K562 (cell line): ENCODE data around the gene NLRP12. TPM values are rescaled to one million over a fixed set of nuclear protein-coding genes. Genes with fewer than 3 reads are reported as not detected.
"Not testable (repeated sequence)": the region's sequence is repeated elsewhere in the genome, so short reads cannot be mapped to it uniquely, and the experiment has no call there.

Source experiments
- ATAC-seq: fragments of 200-7000 bp; cut with Tn5 transposase; 3 replicates; pipeline ENCODE4 v1.9.1; 2020; ENCODE audit warnings: moderate library complexity
- BruUV-seq: library from RNA; stranded (reverse); fragments of 400-500 nt; replicated peaks from 2 replicates; lab custom pipeline; 2021; lab: Mats Ljungman, UMichigan
- CTCF ChIA-PET: fragments of 300-600 bp; formaldehyde crosslinking; extraction: SDS; loops from one replicate; lab custom pipeline; 2021; ENCODE audit warnings: low intra/inter-chr PET ratio; lab: Yijun Ruan, JAX
- POLR2A ChIA-PET: fragments of 300-600, 350-650 bp; sonication (Branson Sonifier 250); formaldehyde crosslinking; extraction: SDS; loops from one replicate; lab custom pipeline; 2021; ENCODE audit warnings: antibody characterized with exemption, inconsistent platforms; lab: Yijun Ruan, JAX
- DNase-seq, 4 experiments: peaks; one replicate each; pipeline versions ENCODE4 v3.0.0 to v3.0.0-alpha.2; 2011 to 2018; ENCODE audit warnings: low spot score in 3 of 4, mixed read lengths in 3 of 4; ENCODE audit errors: extremely low read depth in 1 of 4
- FAIRE-seq: peaks from 2 replicates; lab custom pipeline; 2011; peaks lifted over from hg19 to GRCh38; lab: Jason Lieb, UNC
- H2AFZ ChIP-seq: 2 replicates; pipeline ENCODE4 v1.6.0; 2011; ENCODE audit warnings: low read depth, low read length, control low read depth, inconsistent platforms
- H3K27ac ChIP-seq: fragments of 200-600 bp; 3 replicates; pipeline ENCODE4 v1.8.0; 2011; ENCODE audit warnings: low read depth, mild to moderate bottlenecking, control low read depth, inconsistent platforms, low read length, moderate library complexity, mixed read lengths; ENCODE audit errors: extremely low read depth
- H3K27me3 ChIP-seq, 2 experiments: fragments of 300-600 bp in 1 of 2; 2 replicates in 1 of 2; 3 replicates in 1 of 2; pipeline versions ENCODE4 v1.6.0 to v1.8.0; 2011; ENCODE audit warnings: inconsistent platforms in 2 of 2, low read length in 2 of 2, mild to moderate bottlenecking in 1 of 2, mixed read lengths in 1 of 2, moderate library complexity in 1 of 2; ENCODE audit not compliant: control insufficient read depth in 2 of 2, insufficient read depth in 2 of 2
- H3K36me3 ChIP-seq: fragments of 300-600 bp; 3 replicates; pipeline ENCODE4 v1.8.0; 2011; ENCODE audit warnings: mild to moderate bottlenecking, low read length, inconsistent platforms; ENCODE audit not compliant: control insufficient read depth, insufficient read depth
- H3K4me1 ChIP-seq, 2 experiments: fragments of 200-600 bp in 1 of 2; replicated peaks in 1 of 2; 2 replicates in 1 of 2; 3 replicates in 1 of 2; pipeline versions ENCODE4 v1.5.1 to v1.8.0; 2011; ENCODE audit warnings: inconsistent platforms in 2 of 2, low read length in 2 of 2, mild to moderate bottlenecking in 1 of 2, mixed read lengths in 1 of 2, moderate library complexity in 1 of 2; ENCODE audit not compliant: control insufficient read depth in 2 of 2, insufficient read depth in 2 of 2
- H3K4me2 ChIP-seq: 2 replicates; pipeline ENCODE4 v1.6.1; 2011; ENCODE audit warnings: low read length, control low read depth, inconsistent platforms, mixed read lengths; ENCODE audit not compliant: insufficient read depth
- H3K4me3 ChIP-seq: fragments of 200-600 bp; sonication (generic), shearing (Covaris generic); 2 replicates; pipeline ENCODE4 v1.5.1; 2016; ENCODE audit warnings: control low read depth, inconsistent platforms
- H3K79me2 ChIP-seq: fragments of 200-600 bp; 3 replicates; pipeline ENCODE4 v1.8.0; 2011; ENCODE audit warnings: low read length, inconsistent platforms; ENCODE audit not compliant: control insufficient read depth, insufficient read depth
- H3K9ac ChIP-seq, 2 experiments: 2 replicates each; pipeline versions ENCODE4 v1.6.0 to v1.6.1; 2011; ENCODE audit warnings: low read depth in 2 of 2, low read length in 2 of 2, control low read depth in 1 of 2, inconsistent platforms in 1 of 2, mild to moderate bottlenecking in 1 of 2, mixed read lengths in 1 of 2; ENCODE audit not compliant: insufficient read depth in 1 of 2
- H3K9me1 ChIP-seq: one replicate; pipeline ENCODE4 v1.6.0; 2011; ENCODE audit warnings: inconsistent platforms, mild to moderate bottlenecking, low read length, moderate library complexity; ENCODE audit not compliant: control insufficient read depth, insufficient read depth
- H3K9me3 ChIP-seq: replicated peaks from 2 replicates; pipeline ENCODE4 v1.5.1; 2011; ENCODE audit warnings: low read depth, low read length, inconsistent platforms; ENCODE audit not compliant: control insufficient read depth, insufficient read depth
- H4K20me1 ChIP-seq: replicated peaks from 2 replicates; pipeline ENCODE4 v1.6.1; 2011; ENCODE audit warnings: low read length, inconsistent platforms, mixed read lengths; ENCODE audit not compliant: control insufficient read depth, insufficient read depth
- ETV1 ChIP-seq: fragments of 450-650 bp; conservative IDR thresholded peaks from 2 replicates; pipeline ENCODE4 v1.6.1; 2016; ENCODE audit warnings: missing genetic modification characterization, control low read depth, low read depth, missing compliant biosample characterization
- TGIF2 ChIP-seq: sonication (generic); formaldehyde crosslinking; IDR thresholded peaks from 2 replicates; pipeline ENCODE4 v1.8.1; 2022; ENCODE audit warnings: mild to moderate bottlenecking, missing genetic modification reagents, moderate library complexity
- ZNF224 ChIP-seq: sonication (generic); formaldehyde crosslinking; IDR thresholded peaks from 2 replicates; pipeline ENCODE4 v1.8.0; 2022; ENCODE audit warnings: mild to moderate bottlenecking, missing genetic modification reagents
- WGBS: fragments of 100-300 bp; shearing (Covaris generic); methylation state at CpG from one replicate; pipeline ENCODE4 v1.1.6; 2016; ENCODE audit warnings: low coverage, mixed read lengths; ENCODE audit not compliant: insufficient coverage; ENCODE audit errors: missing lambda C conversion rate; 5-methylcytosine and 5-hydroxymethylcytosine counted together
- in situ Hi-C: fragments of 300-500 bp; cut with MboI; formaldehyde crosslinking; loops from 4 replicates; pipeline ENCODE4 v1.15.0; 2018; ENCODE audit warnings: inconsistent platforms, mixed read lengths
- intact Hi-C: fragments of 100-400 bp; cut with micrococcal nuclease; formaldehyde crosslinking; loops from 2 replicates; pipeline ENCODE4 v1.14.2; 2022
- polyA plus RNA-seq, 8 experiments: library from polyadenylated mRNA; depleted of rRNA in 4 of 8; stranded (reverse) in 5 of 8; unstranded in 3 of 8; fragments of >200 nt; fragmentation: Nextera tagmentation in 2 of 8; fragmentation: Illumina TruSeq in 1 of 8; extraction: Ambion mirVana in 2 of 8; extraction: Trizol in 1 of 8; gene quantifications; 2 replicates each; pipeline versions ENCODE4 v1.2.1 to v1.2.3, GENCODE V29; 2011 to 2014; ENCODE audit warnings: inconsistent platforms in 1 of 8, missing spikeins in 1 of 8
- total RNA-seq, 7 experiments: library from RNA; depleted of rRNA in 6 of 7; stranded (reverse); fragments of >200 nt in 6 of 7; fragmentation: Illumina TruSeq in 2 of 7; extraction: Trizol in 2 of 7; gene quantifications; 2 replicates each; pipeline versions ENCODE4 v1.2.1 to v1.2.3, GENCODE V29; 2011 to 2021; ENCODE audit warnings: low replicate concordance in 1 of 7

The NLRP12 gene
- total and polyA plus RNA-seq, 9 of the 15 experiments (the other 6 are each of a cell fraction or from before 2014, with no cell fraction given): not detected

DNA sequence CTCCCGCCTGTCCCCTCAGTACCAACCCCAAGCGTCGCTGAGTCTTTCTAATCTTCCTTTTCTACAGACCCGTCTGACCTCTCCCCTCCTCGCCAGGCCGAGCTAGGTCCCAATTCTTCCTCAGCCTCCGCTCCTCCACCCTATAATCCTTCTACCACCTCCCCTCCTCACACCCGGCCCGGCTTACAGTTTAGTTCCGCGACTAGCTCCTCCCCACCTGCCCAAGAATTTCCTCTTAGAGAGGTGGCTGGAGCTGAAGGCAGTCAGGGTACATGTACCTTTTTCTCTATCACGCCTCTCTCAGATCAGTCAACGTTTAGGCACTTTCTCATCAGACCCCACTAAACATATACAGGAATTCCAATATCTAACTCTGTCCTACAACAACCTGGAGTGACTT is 8.7 kb upstream of the NLRP12 start:
- FAIRE-seq, H3K4me1 ChIP-seq, H3K79me2 ChIP-seq, H3K9me3 ChIP-seq, H3K27ac ChIP-seq, CTCF ChIA-PET, H3K9me1 ChIP-seq, POLR2A ChIA-PET, H4K20me1 ChIP-seq, intact Hi-C loops, H3K4me2 ChIP-seq, H3K4me3 ChIP-seq, H3K9ac ChIP-seq, in situ Hi-C loops, ATAC-seq, DNase-seq, H2AFZ ChIP-seq, H3K36me3 ChIP-seq, BruUV-seq: not testable (repeated sequence)
- 2% methylated on average over 6 of the region's 13 CpGs for WGBS
- H3K27me3 ChIP-seq: peaks cover 11 to 37% of the 10 kb centered on the region in 2 experiments; a peak in 4 of 5 replicates

DNA sequence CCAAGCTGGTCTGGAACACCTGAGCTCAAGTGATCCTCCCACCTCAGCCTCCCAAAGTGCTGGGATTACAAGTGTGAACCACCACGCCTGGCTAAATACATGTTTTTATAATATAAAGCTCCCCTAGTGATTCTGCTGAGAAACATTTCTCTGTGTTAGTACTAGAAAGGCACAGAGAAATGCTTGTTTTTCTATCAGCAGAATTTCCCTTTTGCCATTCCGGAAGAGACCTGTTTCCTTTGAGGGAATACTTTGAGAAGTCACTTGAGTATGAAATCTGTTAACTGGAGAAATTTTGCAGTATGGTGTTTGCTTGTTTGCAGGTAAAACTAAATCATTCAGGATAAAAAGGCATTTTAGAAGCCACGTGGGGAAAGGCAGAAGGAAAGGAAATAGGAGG is 4.4 kb upstream of the NLRP12 start:
- Histone ChIP-seq H3K9me1 (no peaks in the 10 kb centered on the region), H3K36me3 (no peaks in the 10 kb centered on the region), H3K27ac (no peak overlapping the region), H3K4me1 (no peaks in the 10 kb centered on the region; a peak in 1 of 5 replicates), H3K9me3 (no peaks in the 10 kb centered on the region), H2AFZ (no peak overlapping the region), H3K79me2 (no peaks in the 10 kb centered on the region), H3K9ac (no peak overlapping the region), H3K4me2 (no peak overlapping the region), H3K27me3 (peaks cover 15 to 53% of the 10 kb centered on the region in 2 experiments; a peak in 4 of 5 replicates), H4K20me1 (no peaks in the 10 kb centered on the region)
- intact Hi-C loops: no loop called here
- CTCF ChIA-PET: interaction anchor here (0.6 kb wide), 1 partner anchor 55 kb away, joined by 3 read pairs; no protein-coding TSS in a partner anchor
- in situ Hi-C loops: no loop called here
- 0% methylated on average over 3 of the region's 3 CpGs for WGBS
- FAIRE-seq: no peak
- DNase-seq: no peak
- POLR2A ChIA-PET: interaction anchor here (0.5 to 0.6 kb wide), 2 partner anchors 116 to 203 kb away, joined by 3 read pairs; no protein-coding TSS in a partner anchor
- no TSS peak for BruUV-seq
- TF ChIP-seq ETV1 (tag) (no peak), ZNF224 (no peak), TGIF2 (no peak)
- TF ChIP-seq, all 486 proteins: peak for 0
- H3K4me3 ChIP-seq: no peak overlapping the region
- ATAC-seq: no peak
